ENCODE measurements around the gene AP1M2.
"Not testable (repeated sequence)": the region's sequence is repeated elsewhere in the genome, so short reads cannot be mapped to it uniquely, and the experiment has no call there.

AP1M2 gene

DNA sequence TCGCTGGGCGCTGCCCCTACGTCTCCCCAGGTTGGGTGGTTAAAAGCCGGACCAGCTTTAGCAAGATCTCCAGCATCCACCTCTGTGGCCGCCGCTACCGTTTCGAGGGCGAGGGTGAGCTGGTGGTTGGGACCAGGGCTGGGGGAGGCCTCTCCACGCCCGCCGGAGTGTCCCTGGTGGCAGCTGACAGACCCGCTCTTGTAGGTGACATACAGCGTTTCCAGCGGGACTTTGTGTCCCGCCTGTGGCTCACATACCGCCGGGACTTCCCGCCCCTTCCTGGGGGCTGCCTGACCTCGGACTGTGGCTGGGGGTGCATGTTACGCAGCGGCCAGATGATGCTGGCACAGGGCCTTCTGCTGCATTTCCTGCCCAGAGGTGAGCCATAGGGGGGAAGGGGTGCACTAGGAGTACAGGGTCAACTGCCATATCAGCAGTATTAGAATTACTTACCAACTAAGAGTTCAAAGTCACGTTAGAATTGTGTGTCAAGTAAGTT is 42.3 kb downstream of the AP1M2 start:
- TF ChIP-seq, protein P1, sequence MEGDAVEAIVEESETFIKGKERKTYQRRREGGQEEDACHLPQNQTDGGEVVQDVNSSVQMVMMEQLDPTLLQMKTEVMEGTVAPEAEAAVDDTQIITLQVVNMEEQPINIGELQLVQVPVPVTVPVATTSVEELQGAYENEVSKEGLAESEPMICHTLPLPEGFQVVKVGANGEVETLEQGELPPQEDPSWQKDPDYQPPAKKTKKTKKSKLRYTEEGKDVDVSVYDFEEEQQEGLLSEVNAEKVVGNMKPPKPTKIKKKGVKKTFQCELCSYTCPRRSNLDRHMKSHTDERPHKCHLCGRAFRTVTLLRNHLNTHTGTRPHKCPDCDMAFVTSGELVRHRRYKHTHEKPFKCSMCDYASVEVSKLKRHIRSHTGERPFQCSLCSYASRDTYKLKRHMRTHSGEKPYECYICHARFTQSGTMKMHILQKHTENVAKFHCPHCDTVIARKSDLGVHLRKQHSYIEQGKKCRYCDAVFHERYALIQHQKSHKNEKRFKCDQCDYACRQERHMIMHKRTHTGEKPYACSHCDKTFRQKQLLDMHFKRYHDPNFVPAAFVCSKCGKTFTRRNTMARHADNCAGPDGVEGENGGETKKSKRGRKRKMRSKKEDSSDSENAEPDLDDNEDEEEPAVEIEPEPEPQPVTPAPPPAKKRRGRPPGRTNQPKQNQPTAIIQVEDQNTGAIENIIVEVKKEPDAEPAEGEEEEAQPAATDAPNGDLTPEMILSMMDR (IDR thresholded peaks at IDR 0.05; ENCODE audit: low read depth, low read length): no peak
- Histone ChIP-seq H3K9me3 (ENCODE audit: severe bottlenecking) (no peaks in the 10 kb centered on the region), H3K36me3 (peaks cover 44% of the 10 kb centered on the region), H3K27me3 (ENCODE audit: insufficient read depth, low read depth, severe bottlenecking) (no peaks in the 10 kb centered on the region), H3K27ac (no peak overlapping the region), H3K4me3 (ENCODE audit: low read depth, low read length) (peak overlapping the region; percentile 60; the same call in 1 of the 2 replicates)
- DNase-seq: no peak

- Histone ChIP-seq H3K9me3 (ENCODE audit: severe bottlenecking) (no peaks in the 10 kb centered on the region), H3K36me3 (peaks cover 39% of the 10 kb centered on the region), H3K27ac (peak overlapping the region; percentile 92), H3K4me3 (ENCODE audit: low read depth, low read length) (peak overlapping the region; percentile 60), H3K27me3 (ENCODE audit: insufficient read depth, low read depth, severe bottlenecking) (no peaks in the 10 kb centered on the region)
- TF ChIP-seq, protein P1 (IDR thresholded peaks at IDR 0.05; ENCODE audit: low read depth, low read length): no peak
- DNase-seq: peak; percentile 48
Observed at GRCh38 chr19:10544242-10544752, 42.8 kb downstream of the AP1M2 start.

DNA sequence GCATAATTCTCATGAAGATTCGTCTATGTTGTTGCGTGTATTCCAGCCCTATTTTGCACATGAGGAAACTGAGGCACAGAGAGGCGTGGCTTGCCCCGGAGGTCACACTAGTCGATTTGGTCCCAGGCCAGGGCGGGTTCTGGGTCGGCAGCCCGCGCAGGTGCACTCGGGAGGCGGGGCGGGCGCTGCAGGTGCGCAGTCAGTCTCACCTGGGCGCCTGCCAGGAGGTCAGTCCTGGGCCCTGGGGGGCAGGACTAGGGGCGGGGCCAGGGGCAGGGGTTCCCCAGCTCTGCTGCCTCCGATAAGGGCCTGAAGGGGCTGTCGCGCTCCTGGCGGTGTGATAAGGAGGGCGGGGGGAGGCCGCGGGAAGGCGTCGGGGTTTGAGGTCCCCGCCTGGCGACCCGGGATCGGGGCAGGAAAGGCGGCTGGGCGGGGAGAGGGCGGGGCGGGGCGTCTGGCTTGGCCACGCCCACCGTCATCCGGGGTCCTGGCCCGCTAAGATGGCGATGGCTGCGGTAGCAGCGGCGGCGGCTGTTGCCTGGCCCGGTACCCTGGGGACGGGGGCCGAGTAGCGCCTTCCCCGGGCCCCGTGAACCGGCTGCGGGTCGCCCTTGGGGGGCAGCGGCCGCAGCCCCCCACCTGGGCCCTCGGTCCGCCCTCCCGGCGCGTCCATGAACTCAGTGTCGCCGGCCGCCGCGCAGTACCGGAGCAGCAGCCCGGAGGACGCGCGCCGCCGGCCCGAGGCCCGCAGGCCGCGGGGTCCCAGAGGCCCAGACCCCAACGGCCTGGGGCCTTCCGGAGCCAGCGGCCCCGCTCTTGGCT is 43.5 kb downstream of the AP1M2 start, which contains the start of gene ATG4D:
Gene ATG4D, plus strand, starts transcription at position 485 of the 822 bp plus-strand sequence. Its CDS starts 187 bp downstream, at position 672.
- Histone ChIP-seq H3K36me3 (peaks cover 32% of the 10 kb centered on the region), H3K9me3 (ENCODE audit: severe bottlenecking) (no peaks in the 10 kb centered on the region), H3K4me3 (ENCODE audit: low read depth, low read length) (peak within 1 kb of the TSS; percentile 60), H3K27me3 (ENCODE audit: insufficient read depth, low read depth, severe bottlenecking) (no peaks in the 10 kb centered on the region), H3K27ac (peak within 1 kb of the TSS; percentile 92)
- TF ChIP-seq, protein P1 (IDR thresholded peaks at IDR 0.05; ENCODE audit: low read depth, low read length): no peak
- peak; percentile 75 for DNase-seq

GRCh38 chr19:10543059-10543419 is 44.1 kb downstream of the AP1M2 start:
- H3K4me3 ChIP-seq (ENCODE audit: low read depth, low read length): peak overlapping the region; percentile 60
- no peak overlapping the region for H3K27ac ChIP-seq
- TF ChIP-seq, protein P1 (IDR thresholded peaks at IDR 0.05; ENCODE audit: low read depth, low read length): no peak
- H3K27me3 ChIP-seq (ENCODE audit: insufficient read depth, low read depth, severe bottlenecking): no peaks in the 10 kb centered on the region
- H3K9me3 ChIP-seq (ENCODE audit: severe bottlenecking): no peaks in the 10 kb centered on the region
- no peak for DNase-seq
- H3K36me3 ChIP-seq: peaks cover 26% of the 10 kb centered on the region

- not testable (repeated sequence) for H3K9me3 ChIP-seq (ENCODE audit: severe bottlenecking); H3K36me3 ChIP-seq; H3K27me3 ChIP-seq (ENCODE audit: insufficient read depth, low read depth, severe bottlenecking); H3K4me3 ChIP-seq (ENCODE audit: low read depth, low read length); DNase-seq; H3K27ac ChIP-seq
Observed at GRCh38 chr19:10539016-10539415, 48.1 kb downstream of the AP1M2 start.

DNA sequence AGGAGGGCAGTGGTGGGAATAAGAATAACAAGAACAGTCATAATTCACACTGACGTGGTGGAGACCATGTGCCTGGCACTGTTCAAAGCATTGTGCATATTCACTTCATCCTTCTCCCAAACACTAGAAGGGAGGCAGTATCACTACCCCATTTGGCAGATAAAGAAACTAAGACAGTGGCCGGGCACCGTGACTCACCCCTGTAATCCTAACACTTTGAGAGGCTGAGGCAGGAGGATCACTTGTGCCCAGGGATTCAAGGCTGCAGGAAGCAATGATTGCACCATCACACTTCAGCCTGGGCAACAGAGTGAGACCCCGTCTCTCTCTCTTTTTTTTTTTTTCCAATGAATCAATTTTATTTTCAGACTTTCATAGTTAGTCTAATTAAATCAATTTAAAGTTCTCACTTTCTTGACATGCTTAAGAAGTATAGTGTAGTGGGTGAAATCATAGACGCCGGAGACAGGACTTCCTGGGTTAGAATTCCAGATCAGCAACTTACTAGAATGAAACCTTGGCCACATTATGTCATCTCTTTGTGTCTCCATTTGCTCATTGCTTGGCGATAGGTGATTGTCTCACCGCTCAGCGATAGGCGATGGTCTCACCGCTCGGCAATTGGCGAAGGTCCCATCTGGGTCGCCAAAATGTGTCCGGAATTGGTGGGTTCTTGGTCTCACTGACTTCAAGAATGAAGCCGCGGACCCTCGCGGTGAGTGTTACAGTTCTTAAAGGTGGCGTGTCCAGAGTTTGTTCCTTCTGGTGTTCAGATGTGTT is 48.7 kb downstream of the AP1M2 start:
- Histone ChIP-seq H3K9me3 (ENCODE audit: severe bottlenecking) (no peaks in the 10 kb centered on the region), H3K4me3 (ENCODE audit: low read depth, low read length) (no peak overlapping the region), H3K27me3 (ENCODE audit: insufficient read depth, low read depth, severe bottlenecking) (no peaks in the 10 kb centered on the region), H3K36me3 (no peaks in the 10 kb centered on the region), H3K27ac (no peak overlapping the region)
- DNase-seq: no peak
- TF ChIP-seq, protein P1 (IDR thresholded peaks at IDR 0.05; ENCODE audit: low read depth, low read length): no peak

Measured in WERI-Rb-1 (cell line).